ENCODE results near the gene ACER1.

DNA sequence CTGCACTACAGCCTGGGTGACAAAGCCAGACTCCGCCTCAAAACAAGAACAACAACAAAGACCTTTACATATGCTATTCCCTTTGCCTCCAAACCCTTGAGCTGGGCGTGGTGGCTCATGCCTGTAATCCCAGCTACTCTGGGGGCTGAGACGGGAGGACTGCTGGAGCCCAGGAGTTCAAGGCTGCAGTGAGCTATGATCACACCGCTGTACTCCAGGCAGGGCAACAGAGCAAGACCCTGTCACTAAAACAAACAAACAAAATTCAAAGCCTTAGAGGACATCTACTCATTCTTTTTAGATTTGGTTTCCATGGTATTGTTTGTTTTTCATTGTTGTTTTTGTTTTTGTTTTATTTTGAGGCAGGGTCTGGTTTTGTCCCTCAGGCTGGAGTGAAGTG, 7.8 kb downstream of the ACER1 start:
- TF ChIP-seq, protein P1, sequence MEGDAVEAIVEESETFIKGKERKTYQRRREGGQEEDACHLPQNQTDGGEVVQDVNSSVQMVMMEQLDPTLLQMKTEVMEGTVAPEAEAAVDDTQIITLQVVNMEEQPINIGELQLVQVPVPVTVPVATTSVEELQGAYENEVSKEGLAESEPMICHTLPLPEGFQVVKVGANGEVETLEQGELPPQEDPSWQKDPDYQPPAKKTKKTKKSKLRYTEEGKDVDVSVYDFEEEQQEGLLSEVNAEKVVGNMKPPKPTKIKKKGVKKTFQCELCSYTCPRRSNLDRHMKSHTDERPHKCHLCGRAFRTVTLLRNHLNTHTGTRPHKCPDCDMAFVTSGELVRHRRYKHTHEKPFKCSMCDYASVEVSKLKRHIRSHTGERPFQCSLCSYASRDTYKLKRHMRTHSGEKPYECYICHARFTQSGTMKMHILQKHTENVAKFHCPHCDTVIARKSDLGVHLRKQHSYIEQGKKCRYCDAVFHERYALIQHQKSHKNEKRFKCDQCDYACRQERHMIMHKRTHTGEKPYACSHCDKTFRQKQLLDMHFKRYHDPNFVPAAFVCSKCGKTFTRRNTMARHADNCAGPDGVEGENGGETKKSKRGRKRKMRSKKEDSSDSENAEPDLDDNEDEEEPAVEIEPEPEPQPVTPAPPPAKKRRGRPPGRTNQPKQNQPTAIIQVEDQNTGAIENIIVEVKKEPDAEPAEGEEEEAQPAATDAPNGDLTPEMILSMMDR (IDR thresholded peaks at IDR 0.05 in 4 of 5, conservative IDR thresholded peaks at IDR 0.05 in 1 of 5), result no peak
- no peak for TF ChIP-seq POLR2A (IDR thresholded peaks at IDR 0.05)
